G401 (cell line): ENCODE measurements around the gene SHLD2. TPM values are rescaled to one million over a fixed set of nuclear protein-coding genes. Genes with fewer than 3 reads are reported as not detected.
"Not testable (repeated sequence)": the region's sequence is repeated elsewhere in the genome, so short reads cannot be mapped to it uniquely, and the experiment has no call there.

Source experiments
- DNase-seq: peaks from one replicate; pipeline ENCODE4 v3.0.0-alpha.2; 2015; ENCODE audit warnings: low spot score
- in situ Hi-C: cut with HindIII; loops from 2 replicates; pipeline ENCODE4 v1.10.0; 2016; ENCODE audit warnings: low sequenced_read_pairs, mixed read lengths
- total RNA-seq: library from RNA; depleted of rRNA; stranded (reverse); fragments of >200 nt; shearing (Covaris generic); gene quantifications from 2 replicates; pipeline ENCODE4 v1.2.3, GENCODE V29; 2014

Gene SHLD2
- total RNA-seq, 1 experiment from 2014 or later: 41.5 TPM

DNA sequence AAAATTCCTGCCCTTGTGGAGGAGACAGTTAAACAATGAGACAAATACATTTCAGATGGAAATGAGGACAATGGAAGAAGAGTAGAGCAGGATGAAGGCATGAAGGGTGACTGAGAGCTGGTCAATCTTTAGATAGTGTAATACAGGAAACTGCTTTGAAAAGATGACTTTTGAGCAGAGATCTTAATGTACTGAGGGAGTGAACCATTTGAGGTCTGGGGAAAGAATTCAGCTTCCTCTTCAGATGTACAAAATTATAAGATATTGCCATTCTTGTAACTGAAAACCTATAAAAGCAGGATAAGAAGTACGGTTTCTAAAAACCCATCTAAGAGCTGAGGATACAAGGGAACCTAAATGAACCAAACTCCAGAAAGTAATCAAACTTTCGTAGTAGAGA lies 38.9 kb downstream of the SHLD2 start:
- DNase-seq, in situ Hi-C loops: not testable (repeated sequence)

DNA sequence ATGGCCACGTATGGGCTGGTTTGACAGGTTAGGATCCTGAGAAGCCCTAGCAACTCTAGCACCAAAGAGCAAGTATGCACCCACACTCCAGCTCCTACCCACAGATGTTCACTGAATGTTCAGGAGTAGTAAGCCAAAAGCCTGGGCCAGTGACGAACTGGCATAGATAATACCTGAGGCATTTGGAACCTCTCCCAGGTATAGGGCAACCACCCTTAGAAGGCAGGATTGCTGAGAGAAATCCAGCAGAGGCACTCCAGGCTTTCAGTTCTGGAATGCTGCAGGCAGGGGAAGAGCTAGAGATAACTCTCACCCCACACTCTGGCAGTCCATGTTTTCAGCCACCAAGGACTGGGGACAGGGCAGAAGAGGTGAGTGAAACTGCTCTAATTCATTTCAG lies 39.4 kb downstream of the SHLD2 start:
- DNase-seq: not testable (repeated sequence)

DNA sequence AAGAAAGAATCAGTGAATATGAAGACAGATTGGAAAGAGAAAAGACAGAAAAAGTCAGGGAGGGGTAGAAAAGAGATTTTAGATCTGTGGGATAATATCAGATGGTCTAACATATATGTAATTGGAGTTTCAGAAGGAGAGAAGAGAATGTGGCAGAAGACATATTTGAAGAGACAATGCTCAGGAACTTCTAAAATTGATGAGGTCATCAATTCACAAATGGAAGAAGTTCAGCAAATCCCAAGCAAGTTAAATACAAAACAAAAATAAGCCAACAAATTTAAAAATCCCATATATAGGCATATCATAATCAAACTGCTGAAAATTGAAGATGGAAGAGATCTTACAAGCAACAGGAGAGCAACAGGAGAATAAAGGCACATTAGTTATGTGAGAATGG lies 42.5 kb downstream of the SHLD2 start:
- DNase-seq, in situ Hi-C loops: not testable (repeated sequence)

More for the DNA sequence above, 39.4 kb downstream of the SHLD2 start:
- in situ Hi-C loops: not testable (repeated sequence)

DNA sequence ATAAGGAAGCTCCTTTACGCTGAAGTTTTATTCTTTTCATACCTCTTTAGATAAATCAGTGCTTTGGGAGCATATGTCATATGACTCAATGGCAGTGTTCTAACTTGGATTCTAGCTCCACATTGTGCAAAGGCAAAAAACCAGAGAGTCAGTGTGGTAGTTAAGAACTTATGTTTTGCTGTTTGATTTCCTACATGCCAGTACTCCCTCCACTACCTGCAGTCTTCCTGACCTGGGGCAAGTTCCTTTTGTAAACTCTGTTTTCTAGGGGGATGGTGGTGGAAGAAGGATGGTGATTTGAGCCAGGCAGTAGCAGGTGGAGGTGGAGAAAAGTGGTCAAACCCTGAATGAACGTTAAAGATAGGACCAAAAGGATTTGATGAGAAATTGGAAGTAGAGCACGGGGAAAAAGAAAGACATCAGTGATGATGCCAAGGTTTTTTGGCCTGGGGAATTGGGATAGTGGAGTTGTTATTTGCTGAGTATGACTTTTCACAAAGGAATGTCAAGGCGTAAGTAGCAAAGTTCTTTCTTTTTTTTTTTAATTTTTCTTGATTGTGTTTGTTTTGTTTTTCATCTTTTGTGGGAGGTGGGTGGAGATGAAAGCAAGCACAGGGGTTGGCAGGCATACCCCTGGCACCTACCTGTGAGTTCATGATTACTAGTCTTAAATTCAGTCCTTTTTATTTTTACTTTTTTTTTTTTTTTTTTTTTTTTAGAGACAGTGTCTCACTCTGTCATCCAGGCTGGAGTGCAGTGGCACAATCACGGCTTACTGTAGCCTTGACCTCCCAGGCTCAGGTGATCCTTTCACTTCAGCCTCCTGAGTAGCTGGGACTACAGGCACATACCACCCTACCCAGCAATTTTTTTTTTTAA lies 47.5 kb downstream of the SHLD2 start:
- DNase-seq, in situ Hi-C loops: not testable (repeated sequence)

DNA sequence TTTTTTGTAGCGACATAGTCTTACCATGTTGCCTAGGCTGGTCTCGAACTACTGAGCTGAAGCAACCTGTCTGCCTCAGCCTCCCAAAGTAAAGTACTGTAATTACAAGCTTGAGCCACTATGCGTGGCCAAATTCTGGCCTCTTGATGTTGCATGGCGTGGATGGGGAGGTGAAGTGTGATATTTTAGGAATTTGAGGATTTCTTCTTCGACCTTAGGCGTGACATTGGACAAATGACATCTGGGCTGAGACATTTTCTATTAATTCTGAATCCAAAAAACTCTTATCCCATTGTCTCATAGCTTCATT lies 48.1 kb downstream of the SHLD2 start:
- DNase-seq, in situ Hi-C loops: not testable (repeated sequence)

DNA sequence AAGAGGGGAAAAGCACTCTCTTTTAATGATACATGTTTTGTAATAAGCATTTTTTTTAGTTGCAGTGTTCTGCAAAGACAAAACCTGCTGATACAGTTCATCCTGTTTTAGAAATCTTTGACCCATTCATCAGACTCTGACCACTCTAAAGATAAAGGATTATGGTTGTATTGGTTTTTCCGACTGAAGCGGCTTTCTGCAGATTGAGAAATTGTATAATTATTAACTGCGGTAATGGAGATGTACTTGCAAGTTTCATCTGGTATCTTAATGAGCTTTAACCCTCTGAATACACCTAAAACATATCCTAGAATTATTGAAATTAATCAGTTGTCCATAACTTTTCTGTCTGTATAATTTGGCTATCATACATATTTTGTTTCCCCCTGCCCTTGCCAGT lies 50.6 kb downstream of the SHLD2 start:
- DNase-seq, in situ Hi-C loops: not testable (repeated sequence)

DNA sequence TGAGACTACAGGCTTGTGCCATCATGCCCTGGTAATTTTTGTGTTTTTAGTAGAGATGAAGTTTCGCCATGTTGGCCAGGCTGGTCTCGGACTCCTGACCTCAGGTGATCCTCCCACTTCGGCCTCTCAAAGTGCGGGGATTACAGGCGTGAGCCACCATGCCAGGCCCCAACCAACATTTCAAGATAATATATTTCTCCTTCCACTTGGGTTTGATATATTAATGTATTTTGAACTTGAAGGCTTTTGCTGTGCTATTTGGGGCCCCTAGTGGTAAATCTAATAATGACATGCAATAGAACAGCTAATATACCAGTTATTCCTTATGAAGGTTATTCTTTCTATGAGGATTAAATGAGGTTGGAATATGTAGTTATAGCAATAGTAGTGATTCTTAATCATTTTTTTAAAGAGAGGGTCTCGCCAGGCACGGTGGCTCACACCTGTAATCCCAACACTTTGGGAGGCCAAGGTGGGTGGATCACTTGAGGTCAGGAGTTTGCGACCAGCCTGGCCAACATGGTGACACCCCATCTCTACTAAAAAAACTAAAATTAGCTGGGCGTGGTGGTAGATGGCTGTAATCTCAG lies 54.1 kb downstream of the SHLD2 start:
- in situ Hi-C loops: not testable (repeated sequence)

DNA sequence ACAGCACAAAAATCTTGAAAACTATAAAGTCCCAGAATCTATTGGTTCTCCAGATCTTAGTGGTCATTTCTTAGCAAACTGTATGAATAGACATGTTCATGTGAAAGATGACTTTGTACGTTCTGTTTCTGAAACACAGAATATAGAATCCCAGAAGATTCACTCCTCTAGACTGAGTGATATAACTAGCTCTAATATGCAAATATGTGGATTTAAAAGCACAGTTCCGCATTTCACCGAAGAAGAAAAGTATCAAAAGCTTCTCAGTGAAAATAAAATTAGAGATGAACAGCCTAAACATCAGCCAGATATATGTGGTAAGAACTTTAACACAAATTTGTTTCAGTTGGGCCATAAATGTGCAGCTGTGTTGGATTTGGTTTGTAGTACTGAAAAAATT lies 56.5 kb downstream of the SHLD2 start:
- DNase-seq, in situ Hi-C loops: not testable (repeated sequence)

More for the DNA sequence above, 54.1 kb downstream of the SHLD2 start:
- DNase-seq: not testable (repeated sequence)

DNA sequence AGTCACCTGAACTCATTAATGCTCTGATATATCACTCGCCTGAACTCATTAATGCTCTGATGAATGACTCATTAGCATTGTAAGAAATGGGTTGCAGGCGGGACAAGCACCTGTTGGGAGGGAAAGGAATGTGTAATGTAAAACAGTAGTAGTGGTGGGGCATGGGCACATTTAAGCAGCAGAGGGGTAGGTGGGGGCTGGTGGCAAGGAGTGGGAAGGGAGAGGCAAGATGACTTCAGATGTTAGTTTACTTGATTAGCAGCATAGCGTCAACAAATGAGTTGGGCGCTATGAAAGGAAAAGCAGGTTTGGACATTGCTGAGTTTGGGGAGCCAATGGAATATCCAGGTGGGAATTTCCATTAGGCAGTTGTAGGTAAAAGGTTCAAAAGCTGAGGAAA lies 61.8 kb downstream of the SHLD2 start:
- DNase-seq, in situ Hi-C loops: not testable (repeated sequence)

DNA sequence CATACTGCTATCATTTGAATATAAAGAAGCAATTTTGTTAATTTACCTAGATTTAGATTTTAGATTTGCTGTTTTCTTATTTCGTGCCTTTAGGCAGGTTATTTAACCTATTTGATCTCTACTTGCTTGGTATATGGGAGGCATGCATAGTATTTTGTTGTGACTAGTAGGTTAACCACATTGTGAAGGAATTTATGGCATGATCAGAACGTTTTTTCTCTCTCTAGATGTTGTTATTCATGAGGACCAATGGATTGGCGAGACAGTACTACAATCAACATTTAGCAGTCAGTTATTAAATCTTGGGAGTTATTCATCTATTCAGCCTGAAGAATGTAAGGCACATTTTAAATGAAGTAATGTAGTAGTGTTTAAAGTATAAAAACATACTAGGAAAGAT lies 62.8 kb downstream of the SHLD2 start:
- in situ Hi-C loops, DNase-seq: not testable (repeated sequence)

DNA sequence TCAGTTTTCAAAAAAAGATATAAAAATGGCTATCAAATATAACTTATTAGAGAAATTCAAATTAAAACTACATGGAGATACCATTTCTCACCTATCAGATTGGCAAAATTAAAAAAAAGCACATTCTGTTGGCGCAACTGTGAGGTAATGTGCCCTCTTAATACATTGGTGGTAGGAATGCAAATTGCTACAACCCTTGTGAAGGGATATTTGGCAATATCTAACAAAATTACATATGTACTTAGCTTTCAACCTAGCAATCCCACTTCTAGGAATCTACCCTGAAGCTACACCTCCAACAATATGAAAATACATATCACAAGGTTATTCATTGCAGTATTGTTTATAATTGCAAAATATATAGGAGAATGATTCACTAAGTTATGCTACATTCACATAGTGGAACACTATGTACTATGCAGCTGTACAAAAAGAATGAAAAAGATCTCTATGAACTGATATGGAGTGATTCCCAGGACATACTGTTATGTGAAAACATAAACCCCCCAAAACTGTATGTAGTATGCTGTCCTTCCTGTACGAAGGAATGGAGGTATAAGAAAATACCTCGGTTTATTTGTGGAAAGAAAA lies 67.8 kb downstream of the SHLD2 start:
- in situ Hi-C loops, DNase-seq: not testable (repeated sequence)

DNA sequence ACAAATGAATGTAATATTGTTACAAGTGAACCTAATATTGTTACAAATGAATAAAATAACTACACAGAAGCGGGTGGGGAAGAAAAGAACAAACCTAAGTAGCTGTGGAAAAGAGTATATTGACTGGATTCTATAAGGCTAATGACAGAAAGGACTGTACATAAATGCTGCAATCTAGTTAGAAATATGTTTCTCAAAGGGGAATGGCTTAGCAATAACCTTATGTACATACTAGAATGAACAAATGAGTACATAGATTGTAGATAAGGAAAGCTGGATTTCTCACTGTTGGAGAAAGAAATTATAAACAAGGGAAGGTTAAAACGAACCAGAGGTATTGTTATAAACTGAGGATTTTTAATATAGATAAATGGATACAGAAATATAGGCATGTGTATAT lies 68.4 kb downstream of the SHLD2 start:
- DNase-seq, in situ Hi-C loops: not testable (repeated sequence)

DNA sequence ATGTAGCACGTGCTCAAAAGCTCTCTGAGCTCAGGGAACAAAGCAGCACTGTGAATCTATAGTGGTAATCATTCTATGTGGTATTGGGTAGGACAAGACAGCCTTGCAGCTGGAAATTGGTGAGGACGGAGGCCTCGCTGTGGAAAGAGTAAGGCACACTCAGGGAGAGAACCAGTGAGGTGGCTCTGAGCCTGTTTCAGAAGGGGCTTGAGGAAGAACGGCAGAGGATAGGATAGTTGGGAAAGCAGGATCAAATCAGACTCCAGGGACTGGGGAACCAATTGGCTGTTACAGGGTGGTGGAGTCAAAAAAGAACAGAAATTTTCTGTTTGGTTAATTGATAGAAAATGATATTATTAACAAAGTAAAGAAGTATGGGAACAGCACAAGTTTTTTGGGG lies 74.9 kb downstream of the SHLD2 start:
- DNase-seq, in situ Hi-C loops: not testable (repeated sequence)

DNA sequence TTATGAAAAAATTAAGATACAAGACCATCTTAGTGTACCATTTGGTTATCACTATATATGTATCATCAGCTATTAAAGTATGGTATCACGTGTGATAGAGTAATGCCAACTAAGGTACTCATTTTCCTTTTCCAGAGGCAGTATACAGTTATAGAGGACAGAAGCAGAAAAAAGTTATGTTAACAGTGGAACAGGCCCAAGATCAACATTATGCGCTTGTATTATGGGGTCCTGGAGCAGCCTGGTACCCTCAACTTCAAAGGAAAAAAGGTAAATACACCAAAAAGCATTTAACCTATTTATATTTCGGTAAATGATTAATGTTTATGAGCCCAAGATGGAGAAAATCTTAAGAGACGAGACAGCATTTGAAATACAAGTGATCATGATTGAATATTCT lies 75.7 kb downstream of the SHLD2 start:
- in situ Hi-C loops, DNase-seq: not testable (repeated sequence)

DNA sequence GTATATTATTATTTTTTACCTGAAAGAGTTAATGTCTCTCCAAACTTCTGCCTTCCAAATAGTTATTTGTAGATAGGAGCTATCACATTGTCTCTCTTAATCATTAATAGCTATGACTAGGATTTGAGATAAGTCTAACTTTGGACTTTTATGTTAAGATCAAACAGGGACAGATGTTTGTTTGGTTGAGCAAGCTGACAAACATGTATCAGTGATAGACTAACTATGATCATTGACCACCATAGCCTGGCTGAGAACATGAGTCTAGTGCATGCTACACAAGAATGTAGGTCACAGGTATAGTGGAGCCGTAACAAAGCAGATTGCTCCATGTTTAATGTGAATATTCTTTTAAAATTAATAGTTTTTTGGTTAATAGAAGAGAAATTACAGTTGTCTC lies 76.7 kb downstream of the SHLD2 start:
- in situ Hi-C loops, DNase-seq: not testable (repeated sequence)

DNA sequence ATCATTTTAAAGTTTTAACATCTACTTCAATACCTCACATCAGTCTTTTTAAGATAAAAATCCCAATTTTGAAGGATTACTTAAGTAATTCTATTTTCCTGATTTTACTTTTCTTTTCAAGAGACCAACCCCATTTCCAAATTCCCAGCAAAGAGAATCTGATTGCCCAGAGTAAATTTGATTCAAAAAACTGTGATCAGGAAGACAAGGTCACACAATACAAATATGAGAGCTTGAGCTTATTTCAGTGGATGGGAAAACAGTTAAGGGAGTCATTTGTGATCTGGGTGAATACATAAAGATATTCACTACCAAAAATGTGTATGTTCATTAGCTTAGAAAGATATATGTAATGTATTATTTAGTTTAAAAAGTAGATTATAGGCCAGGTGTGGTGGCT lies 77.2 kb downstream of the SHLD2 start:
- in situ Hi-C loops, DNase-seq: not testable (repeated sequence)

DNA sequence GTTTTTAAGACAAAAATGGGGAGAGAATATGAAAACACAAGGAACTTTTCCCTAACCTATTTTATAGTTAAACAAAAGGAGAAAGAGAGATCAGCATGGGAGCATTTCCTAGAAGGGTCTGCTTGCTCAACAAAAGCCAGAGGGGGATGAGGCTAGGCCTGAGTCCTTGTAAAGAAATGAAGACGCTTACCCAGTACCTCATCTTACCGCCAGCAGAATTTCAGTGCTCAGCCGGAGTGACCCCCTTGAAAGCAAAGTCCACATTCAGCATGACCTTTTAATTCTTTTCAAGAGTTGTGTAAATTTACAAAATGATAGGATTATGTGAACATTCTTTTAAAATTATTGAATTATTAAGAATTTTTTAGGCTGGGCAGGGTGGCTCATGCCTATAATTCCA lies 82.6 kb downstream of the SHLD2 start:
- in situ Hi-C loops, DNase-seq: not testable (repeated sequence)

DNA sequence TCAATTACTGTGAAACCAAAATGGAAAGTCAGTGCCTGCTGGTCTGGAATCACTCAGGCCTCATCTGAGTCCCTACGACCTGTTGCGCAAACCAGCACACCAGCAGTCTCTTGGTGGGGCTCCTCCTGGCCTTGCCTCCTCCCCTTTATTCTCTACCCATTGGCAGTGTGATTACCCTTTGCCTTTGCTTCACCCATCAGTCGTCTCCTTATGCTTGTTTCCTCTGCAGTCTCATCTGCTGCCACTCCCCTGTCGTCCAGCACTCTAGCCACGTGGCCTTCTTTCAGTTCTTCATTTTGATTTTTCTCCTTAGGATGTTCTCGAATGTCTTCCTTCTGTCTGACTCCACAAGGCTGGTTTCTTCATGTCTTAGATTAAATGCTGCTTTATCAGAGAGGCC lies 89.4 kb downstream of the SHLD2 start:
- DNase-seq, in situ Hi-C loops: not testable (repeated sequence)

DNA sequence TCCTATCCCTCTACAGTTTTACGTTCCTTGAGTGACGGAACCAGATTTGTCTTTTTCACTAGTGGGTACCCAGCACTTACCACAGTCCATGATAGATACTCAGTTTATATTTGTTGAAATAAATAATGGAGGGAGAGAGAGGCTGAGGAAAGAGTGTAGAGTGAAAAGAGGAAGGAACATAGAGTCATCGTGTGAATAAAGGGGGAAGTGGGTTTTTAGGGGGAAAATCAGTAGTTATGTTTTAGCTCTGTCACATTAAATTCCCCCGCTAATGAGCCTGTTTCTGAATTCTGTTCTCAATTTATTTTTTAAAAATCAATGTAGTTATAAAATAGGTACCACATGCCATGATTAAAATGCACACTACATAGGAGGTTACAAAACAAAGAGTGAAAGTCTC lies 91.0 kb downstream of the SHLD2 start:
- in situ Hi-C loops: not testable (repeated sequence)

DNA sequence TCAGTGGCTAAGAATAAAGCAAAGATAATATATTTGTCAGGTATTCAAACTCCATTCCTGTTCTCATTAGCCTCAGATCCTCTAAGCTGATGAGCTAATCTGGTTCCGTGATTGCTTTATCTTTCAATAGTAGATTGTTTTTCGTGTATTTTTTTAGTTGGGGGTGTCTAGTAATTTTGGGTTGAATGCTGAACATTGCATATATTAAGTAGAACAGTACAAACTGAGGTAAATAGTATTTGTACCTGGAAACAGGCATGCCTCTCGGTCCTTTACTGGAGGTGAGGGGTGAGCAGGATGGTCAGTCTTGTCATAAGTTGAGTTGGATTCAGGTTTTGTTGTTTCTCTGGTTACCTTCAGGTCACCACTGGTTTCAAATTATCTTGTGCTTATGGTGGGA lies 92.6 kb downstream of the SHLD2 start:
- DNase-seq, in situ Hi-C loops: not testable (repeated sequence)

More for the DNA sequence above, 91.0 kb downstream of the SHLD2 start:
- not testable (repeated sequence) for DNase-seq
